ENCODE data around the gene FBXO15.

DNA sequence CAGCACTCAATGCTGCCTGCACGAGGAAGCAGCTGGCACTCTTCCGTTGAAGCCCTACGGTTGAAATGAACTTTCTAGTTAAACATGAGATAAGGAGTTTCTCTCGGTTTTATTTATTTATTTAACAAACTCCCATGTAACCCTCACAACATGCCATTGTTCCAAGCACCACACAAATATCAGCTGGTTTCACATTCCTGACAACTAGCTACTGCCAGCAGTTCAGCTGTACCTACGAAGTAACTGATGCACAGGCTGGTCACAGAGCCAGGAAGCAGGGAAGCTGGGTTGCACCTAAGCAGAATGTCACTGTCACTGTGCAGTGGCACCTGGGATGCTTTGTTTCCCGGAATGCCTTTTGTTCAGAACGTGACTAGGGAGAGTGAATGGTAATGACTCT is 18.8 kb upstream of the FBXO15 start:
- TF ChIP-seq, protein P1, sequence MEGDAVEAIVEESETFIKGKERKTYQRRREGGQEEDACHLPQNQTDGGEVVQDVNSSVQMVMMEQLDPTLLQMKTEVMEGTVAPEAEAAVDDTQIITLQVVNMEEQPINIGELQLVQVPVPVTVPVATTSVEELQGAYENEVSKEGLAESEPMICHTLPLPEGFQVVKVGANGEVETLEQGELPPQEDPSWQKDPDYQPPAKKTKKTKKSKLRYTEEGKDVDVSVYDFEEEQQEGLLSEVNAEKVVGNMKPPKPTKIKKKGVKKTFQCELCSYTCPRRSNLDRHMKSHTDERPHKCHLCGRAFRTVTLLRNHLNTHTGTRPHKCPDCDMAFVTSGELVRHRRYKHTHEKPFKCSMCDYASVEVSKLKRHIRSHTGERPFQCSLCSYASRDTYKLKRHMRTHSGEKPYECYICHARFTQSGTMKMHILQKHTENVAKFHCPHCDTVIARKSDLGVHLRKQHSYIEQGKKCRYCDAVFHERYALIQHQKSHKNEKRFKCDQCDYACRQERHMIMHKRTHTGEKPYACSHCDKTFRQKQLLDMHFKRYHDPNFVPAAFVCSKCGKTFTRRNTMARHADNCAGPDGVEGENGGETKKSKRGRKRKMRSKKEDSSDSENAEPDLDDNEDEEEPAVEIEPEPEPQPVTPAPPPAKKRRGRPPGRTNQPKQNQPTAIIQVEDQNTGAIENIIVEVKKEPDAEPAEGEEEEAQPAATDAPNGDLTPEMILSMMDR (IDR thresholded peaks at IDR 0.05): no peak
- TF ChIP-seq POLR2A (IDR thresholded peaks at IDR 0.05): no peak

Measured in adrenal gland (tissue), 5 donors.